HepG2 (cell line): Measurements from ENCODE around the gene MDFI. TPM values are rescaled to one million over a fixed set of nuclear protein-coding genes. Genes with fewer than 3 reads are reported as not detected.

ENCODE experiments used
- ESRRA ChIP-seq: sonication (generic); formaldehyde crosslinking; IDR thresholded peaks from 2 replicates; pipeline ENCODE4 v1.5.1; 2020; ENCODE audit warnings: mild to moderate bottlenecking, low read depth, missing genetic modification reagents
- MAFF ChIP-seq: IDR thresholded peaks from 2 replicates; pipeline ENCODE4 v1.6.1; 2011; ENCODE audit warnings: low read depth, low read length, improper control_type of control experiment
- NCOA2 ChIP-seq: sonication (generic); formaldehyde crosslinking; IDR thresholded peaks from 2 replicates; pipeline ENCODE4 v1.8.0; 2022; ENCODE audit warnings: inconsistent platforms
- NR2F6 ChIP-seq, 2 experiments: IDR thresholded peaks; 2 replicates each; pipeline ENCODE4 v1.6.1; 2016; ENCODE audit warnings: antibody characterized with exemption in 1 of 2, mild to moderate bottlenecking in 1 of 2
- RAD21 ChIP-seq: fragments of 450-650 bp; formaldehyde crosslinking; IDR thresholded peaks from 2 replicates; pipeline ENCODE4 v1.5.0; 2020; ENCODE audit warnings: mild to moderate bottlenecking
- RARA ChIP-seq: IDR thresholded peaks from 2 replicates; pipeline ENCODE4 v1.6.1; 2016; ENCODE audit warnings: missing genetic modification reagents, missing compliant biosample characterization
- SMC3 ChIP-seq: IDR thresholded peaks from 2 replicates; pipeline ENCODE4 v1.6.1; 2011; ENCODE audit warnings: low read length, improper control_type of control experiment
- TARDBP ChIP-seq: sonication (generic); formaldehyde crosslinking; IDR thresholded peaks from 2 replicates; pipeline ENCODE4 v1.8.0; 2022; ENCODE audit warnings: mild to moderate bottlenecking, missing genetic modification reagents
- ZFP36L1 ChIP-seq: sonication (generic); formaldehyde crosslinking; IDR thresholded peaks from 2 replicates; pipeline ENCODE4 v1.8.0; 2022; ENCODE audit warnings: mild to moderate bottlenecking, missing genetic modification reagents, moderate library complexity
- ZFP90 ChIP-seq: sonication (generic); formaldehyde crosslinking; IDR thresholded peaks from 2 replicates; pipeline ENCODE4 v1.8.0; 2022; ENCODE audit warnings: missing genetic modification reagents, mild to moderate bottlenecking, inconsistent platforms, borderline replicate concordance
- ZFY ChIP-seq: sonication (generic); formaldehyde crosslinking; IDR thresholded peaks from 2 replicates; pipeline ENCODE4 v1.4.0; 2020; ENCODE audit warnings: missing genetic modification reagents
- ZNF329 ChIP-seq: sonication (generic); formaldehyde crosslinking; IDR thresholded peaks from 2 replicates; pipeline ENCODE4 v1.9.0; 2021; ENCODE audit warnings: low read depth, mild to moderate bottlenecking, missing genetic modification reagents
- ZNF367 ChIP-seq: sonication (generic); formaldehyde crosslinking; IDR thresholded peaks from 2 replicates; pipeline ENCODE4 v1.4.0; 2020; ENCODE audit warnings: missing genetic modification reagents, borderline replicate concordance
- ZNF446 ChIP-seq: sonication (generic); formaldehyde crosslinking; IDR thresholded peaks from 2 replicates; pipeline ENCODE4 v1.5.0; 2020; ENCODE audit warnings: mild to moderate bottlenecking, missing genetic modification reagents
- ZNF543 ChIP-seq: sonication (generic); formaldehyde crosslinking; IDR thresholded peaks from 2 replicates; pipeline ENCODE4 v1.4.0; 2020; ENCODE audit warnings: mild to moderate bottlenecking, missing genetic modification reagents
- ZNF878 ChIP-seq: sonication (generic); formaldehyde crosslinking; IDR thresholded peaks from 2 replicates; pipeline ENCODE4 v1.8.1; 2023; ENCODE audit warnings: mild to moderate bottlenecking, missing genetic modification reagents, moderate library complexity
- polyA plus RNA-seq, 8 experiments: library from polyadenylated mRNA; depleted of rRNA in 3 of 8; stranded (reverse) in 7 of 8; unstranded in 1 of 8; fragments of >200 nt; fragmentation: Illumina TruSeq in 4 of 8; extraction: Trizol in 4 of 8; gene quantifications; 2 replicates each; pipeline versions ENCODE4 v1.2.1 to v1.2.3, GENCODE V29; 2011 to 2016; ENCODE audit warnings: low read depth in 4 of 8, missing spikeins in 1 of 8, mixed read lengths in 1 of 8; ENCODE audit not compliant: insufficient read depth in 1 of 8
- total RNA-seq, 5 experiments: library from RNA; depleted of rRNA; stranded (reverse); fragments of >200 nt; fragmentation: Illumina TruSeq; extraction: Trizol; gene quantifications; 2 replicates each; pipeline ENCODE4 v1.2.3, GENCODE V29; 2016; ENCODE audit warnings: low read depth in 1 of 5
- TF ChIP-seq, protein P1 (sequence below): IDR thresholded peaks from 2 replicates; pipeline ENCODE4 v1.6.1; 2016; ENCODE audit warnings: missing biosample characterization, missing genetic modification reagents, low read depth
- TF ChIP-seq, protein P2 (sequence below): sonication (generic); formaldehyde crosslinking; IDR thresholded peaks from 2 replicates; pipeline ENCODE4 v1.5.1; 2020; ENCODE audit warnings: missing genetic modification reagents, mild to moderate bottlenecking, borderline replicate concordance
- TF ChIP-seq, protein P3 (sequence below): sonication (generic); formaldehyde crosslinking; IDR thresholded peaks from 2 replicates; pipeline ENCODE4 v1.4.0; 2020; ENCODE audit warnings: missing genetic modification reagents, mild to moderate bottlenecking, borderline replicate concordance
- TF ChIP-seq, protein P4 (sequence below): sonication (generic); formaldehyde crosslinking; IDR thresholded peaks from 2 replicates; pipeline ENCODE4 v1.4.0; 2020; ENCODE audit warnings: missing genetic modification reagents
- TF ChIP-seq, protein P5 (sequence below): sonication (generic); formaldehyde crosslinking; IDR thresholded peaks from 2 replicates; pipeline ENCODE4 v1.5.0; 2020; ENCODE audit warnings: mild to moderate bottlenecking, missing genetic modification reagents

The MDFI gene
- total and polyA plus RNA-seq, 2 of the 13 experiments (the other 11 are each of a cell fraction or from before 2014, with no cell fraction given), result 0.28 TPM; not detected in 1

DNA sequence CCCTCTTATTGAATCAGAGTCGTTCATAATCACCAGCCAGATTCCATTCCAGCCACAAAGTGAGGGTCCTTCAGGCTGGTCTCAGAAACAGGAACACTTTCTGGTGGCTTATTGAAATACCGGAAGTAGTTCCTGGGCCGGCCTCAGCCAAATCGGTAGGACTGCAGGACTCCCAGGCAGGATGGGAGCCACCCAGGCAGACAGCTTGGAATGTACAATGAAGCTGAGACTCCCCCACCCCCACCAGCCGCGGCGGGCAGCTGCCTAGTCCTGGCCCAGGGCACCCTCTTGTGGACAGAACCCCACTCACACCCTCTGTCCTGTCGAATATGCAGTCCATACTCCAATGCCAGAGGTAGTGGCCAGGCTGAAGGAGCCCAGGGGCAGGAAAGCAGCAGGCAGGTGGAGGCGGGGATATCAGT is 43.8 kb downstream of the MDFI start (continued):
- no peak for TF ChIP-seq NR2F6 (IDR thresholded peaks at IDR 0.05)
- peak; percentile 45; the same call in 1 of the 2 replicates for TF ChIP-seq NR2F6 (CRISPR knock-in tag; IDR thresholded peaks at IDR 0.05)
- peak; percentile 82 for TF ChIP-seq SMC3
- TF ChIP-seq, protein P1, sequence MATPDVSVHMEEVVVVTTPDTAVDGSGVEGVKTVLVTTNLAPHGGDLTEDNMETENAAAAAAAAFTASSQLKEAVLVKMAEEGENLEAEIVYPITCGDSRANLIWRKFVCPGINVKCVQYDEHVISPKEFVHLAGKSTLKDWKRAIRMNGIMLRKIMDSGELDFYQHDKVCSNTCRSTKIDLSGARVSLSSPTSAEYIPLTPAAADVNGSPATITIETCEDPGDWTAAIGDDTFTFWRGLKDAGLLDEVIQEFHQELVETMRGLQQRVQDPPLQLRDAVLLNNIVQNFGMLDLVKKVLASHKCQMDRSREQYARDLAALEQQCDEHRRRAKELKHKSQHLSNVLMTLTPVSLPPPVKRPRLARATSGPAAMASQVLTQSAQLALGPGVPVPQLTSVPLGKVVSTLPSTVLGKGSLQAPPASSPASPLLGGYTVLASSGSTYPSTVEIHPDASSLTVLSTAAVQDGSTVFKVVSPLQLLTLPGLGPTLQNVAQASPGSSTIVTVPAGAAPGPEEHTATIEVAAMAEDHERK (CRISPR knock-in tag), result no peak
- peak; percentile 96 for TF ChIP-seq RAD21 (CRISPR knock-in tag)
- no peak for TF ChIP-seq TARDBP
- TF ChIP-seq MAFF, result no peak
- no peak for TF ChIP-seq ZNF878 (CRISPR knock-in tag)
- TF ChIP-seq ZNF329 (CRISPR knock-in tag), result no peak
- TF ChIP-seq, protein P2, sequence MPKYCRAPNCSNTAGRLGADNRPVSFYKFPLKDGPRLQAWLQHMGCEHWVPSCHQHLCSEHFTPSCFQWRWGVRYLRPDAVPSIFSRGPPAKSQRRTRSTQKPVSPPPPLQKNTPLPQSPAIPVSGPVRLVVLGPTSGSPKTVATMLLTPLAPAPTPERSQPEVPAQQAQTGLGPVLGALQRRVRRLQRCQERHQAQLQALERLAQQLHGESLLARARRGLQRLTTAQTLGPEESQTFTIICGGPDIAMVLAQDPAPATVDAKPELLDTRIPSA (CRISPR knock-in tag), result no peak
- TF ChIP-seq ZNF446 (CRISPR knock-in tag), result no peak
- TF ChIP-seq ZNF543 (CRISPR knock-in tag), result no peak
- TF ChIP-seq, protein P3, sequence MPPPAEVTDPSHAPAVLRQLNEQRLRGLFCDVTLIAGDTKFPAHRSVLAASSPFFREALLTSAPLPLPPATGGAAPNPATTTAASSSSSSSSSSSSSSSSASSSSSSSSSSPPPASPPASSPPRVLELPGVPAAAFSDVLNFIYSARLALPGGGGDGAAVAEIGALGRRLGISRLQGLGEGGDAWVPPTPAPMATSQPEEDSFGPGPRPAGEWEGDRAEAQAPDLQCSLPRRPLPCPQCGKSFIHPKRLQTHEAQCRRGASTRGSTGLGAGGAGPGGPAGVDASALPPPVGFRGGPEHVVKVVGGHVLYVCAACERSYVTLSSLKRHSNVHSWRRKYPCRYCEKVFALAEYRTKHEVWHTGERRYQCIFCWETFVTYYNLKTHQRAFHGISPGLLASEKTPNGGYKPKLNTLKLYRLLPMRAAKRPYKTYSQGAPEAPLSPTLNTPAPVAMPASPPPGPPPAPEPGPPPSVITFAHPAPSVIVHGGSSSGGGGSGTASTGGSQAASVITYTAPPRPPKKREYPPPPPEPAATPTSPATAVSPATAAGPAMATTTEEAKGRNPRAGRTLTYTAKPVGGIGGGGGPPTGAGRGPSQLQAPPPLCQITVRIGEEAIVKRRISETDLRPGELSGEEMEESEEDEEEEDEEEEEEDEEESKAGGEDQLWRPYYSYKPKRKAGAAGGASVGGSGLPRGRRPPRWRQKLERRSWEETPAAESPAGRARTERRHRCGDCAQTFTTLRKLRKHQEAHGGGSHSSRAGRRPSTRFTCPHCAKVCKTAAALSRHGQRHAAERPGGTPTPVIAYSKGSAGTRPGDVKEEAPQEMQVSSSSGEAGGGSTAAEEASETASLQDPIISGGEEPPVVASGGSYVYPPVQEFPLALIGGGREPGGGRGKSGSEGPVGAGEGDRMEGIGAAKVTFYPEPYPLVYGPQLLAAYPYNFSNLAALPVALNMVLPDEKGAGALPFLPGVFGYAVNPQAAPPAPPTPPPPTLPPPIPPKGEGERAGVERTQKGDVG (CRISPR knock-in tag), result no peak
- TF ChIP-seq RARA, result no peak
- TF ChIP-seq, protein P4, sequence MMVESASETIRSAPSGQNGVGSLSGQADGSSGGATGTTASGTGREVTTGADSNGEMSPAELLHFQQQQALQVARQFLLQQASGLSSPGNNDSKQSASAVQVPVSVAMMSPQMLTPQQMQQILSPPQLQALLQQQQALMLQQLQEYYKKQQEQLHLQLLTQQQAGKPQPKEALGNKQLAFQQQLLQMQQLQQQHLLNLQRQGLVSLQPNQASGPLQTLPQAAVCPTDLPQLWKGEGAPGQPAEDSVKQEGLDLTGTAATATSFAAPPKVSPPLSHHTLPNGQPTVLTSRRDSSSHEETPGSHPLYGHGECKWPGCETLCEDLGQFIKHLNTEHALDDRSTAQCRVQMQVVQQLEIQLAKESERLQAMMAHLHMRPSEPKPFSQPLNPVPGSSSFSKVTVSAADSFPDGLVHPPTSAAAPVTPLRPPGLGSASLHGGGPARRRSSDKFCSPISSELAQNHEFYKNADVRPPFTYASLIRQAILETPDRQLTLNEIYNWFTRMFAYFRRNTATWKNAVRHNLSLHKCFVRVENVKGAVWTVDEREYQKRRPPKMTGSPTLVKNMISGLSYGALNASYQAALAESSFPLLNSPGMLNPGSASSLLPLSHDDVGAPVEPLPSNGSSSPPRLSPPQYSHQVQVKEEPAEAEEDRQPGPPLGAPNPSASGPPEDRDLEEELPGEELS (CRISPR knock-in tag), result peak; percentile 51; the same call in 1 of the 2 replicates
- TF ChIP-seq ESRRA (CRISPR knock-in tag), result peak; percentile 10; the same call in 1 of the 2 replicates
- TF ChIP-seq, protein P5, sequence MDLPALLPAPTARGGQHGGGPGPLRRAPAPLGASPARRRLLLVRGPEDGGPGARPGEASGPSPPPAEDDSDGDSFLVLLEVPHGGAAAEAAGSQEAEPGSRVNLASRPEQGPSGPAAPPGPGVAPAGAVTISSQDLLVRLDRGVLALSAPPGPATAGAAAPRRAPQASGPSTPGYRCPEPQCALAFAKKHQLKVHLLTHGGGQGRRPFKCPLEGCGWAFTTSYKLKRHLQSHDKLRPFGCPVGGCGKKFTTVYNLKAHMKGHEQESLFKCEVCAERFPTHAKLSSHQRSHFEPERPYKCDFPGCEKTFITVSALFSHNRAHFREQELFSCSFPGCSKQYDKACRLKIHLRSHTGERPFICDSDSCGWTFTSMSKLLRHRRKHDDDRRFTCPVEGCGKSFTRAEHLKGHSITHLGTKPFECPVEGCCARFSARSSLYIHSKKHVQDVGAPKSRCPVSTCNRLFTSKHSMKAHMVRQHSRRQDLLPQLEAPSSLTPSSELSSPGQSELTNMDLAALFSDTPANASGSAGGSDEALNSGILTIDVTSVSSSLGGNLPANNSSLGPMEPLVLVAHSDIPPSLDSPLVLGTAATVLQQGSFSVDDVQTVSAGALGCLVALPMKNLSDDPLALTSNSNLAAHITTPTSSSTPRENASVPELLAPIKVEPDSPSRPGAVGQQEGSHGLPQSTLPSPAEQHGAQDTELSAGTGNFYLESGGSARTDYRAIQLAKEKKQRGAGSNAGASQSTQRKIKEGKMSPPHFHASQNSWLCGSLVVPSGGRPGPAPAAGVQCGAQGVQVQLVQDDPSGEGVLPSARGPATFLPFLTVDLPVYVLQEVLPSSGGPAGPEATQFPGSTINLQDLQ (CRISPR knock-in tag), result no peak
- TF ChIP-seq ZFP90 (CRISPR knock-in tag), result no peak
- TF ChIP-seq ZFP36L1 (CRISPR knock-in tag), result no peak
- 0 out of 2 replicates have a peak, but pooled peaks have one; percentile 14 for TF ChIP-seq ZFY (CRISPR knock-in tag)
- no peak for TF ChIP-seq ZNF367 (CRISPR knock-in tag)
- TF ChIP-seq NCOA2, result no peak
